Stimulated activated CD8-positive, alpha-beta memory T cell treated with anti-CD3 and anti-CD28 coated beads, Interleukin-12 subunit alpha, Interleukin-12 subunit beta, amount 100 ng/mL, for 1 hour (primary cell): ENCODE data around the gene ZBTB20.
"Not testable (repeated sequence)": the region's sequence is repeated elsewhere in the genome, so short reads cannot be mapped to it uniquely, and the experiment has no call there.

Source experiments
- DNase-seq: peaks from one replicate; pipeline ENCODE4 v3.0.0-alpha.2; 2020; ENCODE audit warnings: low read depth

ZBTB20 gene

GRCh38 chr3:115146418-115147328 is at the start of gene ZBTB20:
ZBTB20 (minus strand) TSS chr3:115147288.
- DNase-seq = peak; percentile 43

GRCh38 chr3:115194476-115194875 is 47.4 kb upstream of the ZBTB20 start:
- DNase-seq = no peak

DNA sequence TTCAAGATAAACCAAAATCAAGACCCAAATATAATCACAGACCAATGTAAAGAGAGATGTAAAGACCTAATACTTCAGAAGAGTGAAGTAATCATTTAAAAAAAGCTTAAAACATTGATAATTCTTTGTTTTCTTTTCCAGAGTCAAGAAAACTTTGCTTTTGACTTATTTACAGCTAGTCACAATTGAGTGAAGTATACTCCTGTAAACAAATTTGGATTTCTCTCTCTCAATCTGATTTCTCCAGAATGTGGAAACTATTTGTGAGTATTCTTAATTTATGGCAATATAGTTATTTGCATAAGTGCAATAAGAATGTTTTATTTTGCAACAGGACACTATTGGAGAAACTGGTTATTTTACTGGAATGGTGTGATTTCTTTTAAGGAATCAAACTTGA is 43.7 kb upstream of the ZBTB20 start:
- no peak for DNase-seq

GRCh38 chr3:115187149-115187757 is 40.2 kb upstream of the ZBTB20 start:
- no peak for DNase-seq

DNA sequence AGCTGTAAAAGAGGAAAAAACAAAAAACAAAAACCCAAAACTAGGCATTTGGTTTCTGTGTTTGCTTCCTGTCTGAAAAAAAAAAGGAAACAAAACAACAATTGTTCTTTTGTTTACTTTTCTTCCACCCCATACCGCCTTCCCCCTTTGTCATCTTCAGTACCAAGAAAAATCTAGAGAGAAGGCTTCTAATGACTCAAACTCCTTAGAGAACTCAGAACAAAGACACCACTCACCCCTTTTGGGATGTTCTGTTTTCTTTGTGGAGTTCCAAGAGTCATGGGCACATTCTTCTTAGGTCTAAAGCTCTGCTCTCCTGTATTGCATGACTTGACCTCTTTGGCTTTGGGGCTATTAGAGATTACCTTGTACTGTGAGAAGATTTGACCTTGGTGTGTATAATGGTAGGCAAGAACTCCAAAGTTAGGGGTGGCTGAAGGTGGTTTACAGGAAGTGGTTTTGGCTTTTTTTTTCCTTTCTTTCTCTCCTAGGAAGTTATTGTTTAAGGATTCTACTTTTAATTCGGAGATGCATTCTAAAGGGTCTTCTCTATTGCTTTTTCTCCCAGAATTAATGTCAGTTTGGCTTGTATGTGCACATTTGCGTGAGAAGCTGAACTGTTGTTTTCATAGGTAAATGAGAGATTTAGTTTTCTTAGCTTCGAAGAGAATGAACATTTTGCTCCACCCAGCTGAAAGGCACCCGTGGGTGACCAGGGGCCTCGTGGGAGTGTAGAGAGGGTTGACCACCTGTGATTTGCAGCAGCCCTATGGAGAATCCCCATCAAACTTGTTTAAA is 39.5 kb upstream of the ZBTB20 start:
- DNase-seq = no peak

DNA sequence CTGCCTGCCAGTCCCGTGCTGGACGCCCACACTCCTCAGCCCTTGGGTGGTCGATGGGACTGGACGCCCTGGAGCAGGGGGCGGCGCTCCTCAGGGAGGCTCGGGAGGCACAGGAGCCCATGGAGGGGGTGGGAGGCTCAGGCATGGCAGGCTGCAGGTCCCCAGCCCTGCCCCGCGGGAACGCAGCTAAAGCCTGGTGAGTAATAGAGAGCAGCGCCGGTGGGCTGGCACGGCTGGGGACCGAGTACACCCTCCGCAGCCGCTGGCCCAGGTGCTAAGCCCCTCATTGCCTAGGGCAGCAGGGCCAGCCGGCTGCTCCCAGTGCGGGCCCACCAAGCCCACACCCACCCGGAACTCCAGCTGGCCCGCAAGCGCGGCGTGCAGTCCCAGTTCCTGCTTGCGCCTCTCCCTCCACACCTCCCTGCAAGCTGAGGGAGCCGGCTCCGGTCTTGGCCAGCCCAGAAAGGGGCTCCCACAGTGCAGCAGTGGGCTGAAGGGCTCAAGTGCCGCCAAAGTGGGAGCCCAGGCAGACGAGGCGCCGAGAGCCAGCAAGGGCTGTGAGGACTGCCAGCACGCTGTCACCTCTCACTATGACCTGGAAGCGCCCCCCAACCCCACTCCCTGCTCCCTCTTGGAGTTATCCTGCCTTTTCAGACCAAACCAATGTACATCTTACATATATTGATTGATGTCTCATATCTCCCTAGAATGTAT is 37.9 kb upstream of the ZBTB20 start:
- not testable (repeated sequence) for DNase-seq

GRCh38 chr3:115178930-115179329 is 31.8 kb upstream of the ZBTB20 start:
- DNase-seq = not testable (repeated sequence)

GRCh38 chr3:115169808-115170207 is 22.7 kb upstream of the ZBTB20 start:
- DNase-seq = no peak

- no peak for DNase-seq
These were observed 18.6 kb upstream of the ZBTB20 start for GRCh38 chr3:115165701-115166100.

DNA sequence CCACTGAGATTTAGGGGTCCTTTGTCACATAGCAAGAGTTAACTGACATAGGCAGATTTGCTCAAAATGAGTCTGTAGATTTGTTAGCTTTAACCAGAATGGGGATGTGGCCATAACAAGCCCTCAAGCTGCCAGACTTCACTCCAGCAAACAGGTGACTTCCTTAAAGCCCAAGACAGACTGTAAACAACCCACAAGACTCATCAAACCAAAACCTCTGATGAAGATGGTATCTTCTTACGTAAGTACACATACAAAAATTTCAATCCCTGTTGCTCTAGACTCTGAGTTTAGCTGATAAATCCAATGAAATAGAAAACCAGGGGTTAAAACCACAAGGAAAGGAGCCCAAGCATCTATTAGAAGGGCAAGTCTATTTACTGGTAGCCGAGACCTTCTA is 18.2 kb upstream of the ZBTB20 start:
- no peak for DNase-seq

- no peak for DNase-seq
These were observed 17.5 kb upstream of the ZBTB20 start for GRCh38 chr3:115164374-115165221.

DNA sequence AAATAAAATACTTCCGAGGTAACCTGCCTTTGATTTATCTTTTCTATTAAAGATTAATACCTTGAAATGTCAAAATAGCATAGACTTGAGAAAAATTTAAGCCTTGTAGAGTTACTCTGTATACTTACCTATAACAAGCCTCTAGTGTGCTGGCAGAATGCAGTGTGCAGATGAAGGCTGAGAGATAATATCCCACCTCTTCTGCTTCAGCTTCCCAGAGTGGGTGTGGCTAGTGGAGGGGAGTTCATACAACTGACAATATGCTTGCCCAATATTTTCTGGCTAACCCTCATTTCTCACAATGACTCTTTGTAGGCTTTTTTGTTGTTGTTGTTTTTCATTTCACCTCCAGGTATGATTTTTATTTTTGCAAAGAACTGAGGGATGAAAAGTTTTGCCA is 15.7 kb upstream of the ZBTB20 start:
- DNase-seq = no peak

DNA sequence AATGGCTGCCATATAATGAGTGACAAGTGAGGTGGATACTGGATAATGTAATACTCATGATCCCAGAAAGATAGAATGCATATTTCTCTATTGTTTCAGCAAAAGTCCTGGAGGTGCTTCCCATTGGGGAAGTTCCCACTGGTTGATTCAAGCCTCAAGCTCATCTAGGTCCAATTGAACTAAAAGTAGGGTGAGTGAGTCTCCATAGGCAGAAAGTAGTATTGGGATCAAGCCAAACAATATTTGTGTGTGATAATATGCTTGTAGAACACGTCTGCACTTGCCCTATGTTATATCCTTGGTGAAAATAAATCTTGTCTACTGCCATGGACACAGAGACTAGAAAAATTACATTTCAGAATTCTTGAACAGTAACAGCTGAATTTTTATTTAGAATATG is 14.8 kb upstream of the ZBTB20 start:
- no peak for DNase-seq

- DNase-seq = no peak
These were observed 14.2 kb upstream of the ZBTB20 start for GRCh38 chr3:115161168-115161834.

DNA sequence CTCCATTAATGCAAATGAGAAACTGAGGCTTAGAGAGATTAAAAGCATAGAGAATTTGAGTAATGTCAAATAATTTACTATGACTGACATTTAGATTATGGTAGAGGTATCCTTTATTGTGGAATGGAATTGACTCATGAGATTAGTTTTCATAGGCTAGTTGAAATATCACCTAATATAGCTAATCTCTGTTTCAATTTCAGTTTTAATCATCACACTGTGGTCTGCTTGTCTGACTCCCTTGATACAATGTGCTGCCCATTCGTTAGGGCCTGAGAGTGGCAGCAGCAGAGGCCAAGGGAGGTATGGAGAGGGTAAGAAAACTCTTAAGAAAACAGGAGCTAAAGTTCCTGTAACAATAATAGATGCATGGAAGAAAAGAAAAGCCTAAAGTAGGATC is 13.2 kb upstream of the ZBTB20 start:
- no peak for DNase-seq

- DNase-seq = no peak
These were observed 9.1 kb upstream of the ZBTB20 start for GRCh38 chr3:115156046-115156654.

- no peak for DNase-seq
These were observed 7.5 kb upstream of the ZBTB20 start for GRCh38 chr3:115154611-115155010.

DNA sequence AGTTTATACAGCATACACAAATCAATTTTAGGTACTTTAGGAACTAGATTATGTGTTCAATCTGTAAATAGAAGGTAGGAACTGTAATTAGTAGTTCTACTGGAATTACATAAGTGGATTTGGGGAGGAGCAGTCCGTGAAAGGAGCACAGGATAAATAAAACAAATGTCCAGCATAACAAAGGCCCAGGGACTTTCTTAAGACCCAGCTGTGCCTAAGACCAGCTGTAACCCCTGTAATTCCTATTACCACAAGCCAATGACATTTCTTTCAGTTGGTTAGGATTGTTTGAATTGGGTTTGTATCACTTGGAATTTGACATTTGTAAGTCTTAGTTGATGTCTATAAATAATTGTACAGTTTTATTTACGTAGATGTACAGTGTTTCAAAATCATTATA is 4.8 kb upstream of the ZBTB20 start:
- DNase-seq = no peak

- DNase-seq = no peak
These were observed 1.2 kb upstream of the ZBTB20 start for GRCh38 chr3:115148142-115148790.
